Measurements from ENCODE around the gene MAP1A.

MAP1A gene

GRCh38 chr15:43517354-43518196 lies at the start of gene MAP1A:
TSS of gene MAP1A (plus strand) at chr15:43517608. CDS start at chr15:43521474, 3,866 bp downstream.
- no peak for DNase-seq

- DNase-seq, result no peak
These were observed 47.5 kb upstream of the MAP1A start for GRCh38 chr15:43469867-43470266.

- no peak for DNase-seq
These were observed 45.4 kb upstream of the MAP1A start for GRCh38 chr15:43471975-43472374.

- no peak for DNase-seq
These were observed 43.5 kb upstream of the MAP1A start for GRCh38 chr15:43473885-43474284.

- no peak for DNase-seq
These were observed 33.9 kb upstream of the MAP1A start for GRCh38 chr15:43483297-43484128.

- DNase-seq, result no peak
These were observed 33.0 kb upstream of the MAP1A start for GRCh38 chr15:43484455-43484854.

- no peak for DNase-seq
These were observed 30.0 kb upstream of the MAP1A start for GRCh38 chr15:43487271-43487895.

- no peak for DNase-seq
These were observed 28.6 kb upstream of the MAP1A start for GRCh38 chr15:43488790-43489189.

- DNase-seq, result no peak
These were observed 28.2 kb upstream of the MAP1A start for GRCh38 chr15:43489191-43489590.

GRCh38 chr15:43492266-43492665 lies 25.1 kb upstream of the MAP1A start:
- DNase-seq, result no peak

- peak; percentile 95 for DNase-seq
These were observed 24.5 kb upstream of the MAP1A start, which contains the start of gene TP53BP1 for GRCh38 chr15:43492673-43493601. TSS of gene TP53BP1 (minus strand) at chr15:43493156. CDS start at chr15:43493043, 113 bp downstream.

GRCh38 chr15:43493703-43494472 lies 23.5 kb upstream of the MAP1A start:
- DNase-seq, result no peak

GRCh38 chr15:43498990-43499389 lies 18.4 kb upstream of the MAP1A start:
- DNase-seq, result no peak

GRCh38 chr15:43499635-43500034 lies 17.8 kb upstream of the MAP1A start:
- no peak for DNase-seq

GRCh38 chr15:43505738-43506137 lies 11.7 kb upstream of the MAP1A start:
- no peak for DNase-seq

- no peak for DNase-seq
These were observed 9.0 kb upstream of the MAP1A start for GRCh38 chr15:43508421-43508820.

- no peak for DNase-seq
These were observed 8.3 kb upstream of the MAP1A start for GRCh38 chr15:43508991-43509659.

GRCh38 chr15:43509660-43510199 lies 7.7 kb upstream of the MAP1A start:
- DNase-seq, result no peak

- peak; percentile 94 for DNase-seq
These were observed 7.0 kb upstream of the MAP1A start for GRCh38 chr15:43510200-43511011.

Data from activated CD4-positive, alpha-beta T cell treated with anti-CD3 and anti-CD28 coated beads, Interleukin-2, amount 50 U/mL, for 1 hour (primary cell).